ENCODE data around the gene CLDN14. TPM values are rescaled to one million over a fixed set of nuclear protein-coding genes. Genes with fewer than 3 reads are reported as not detected.

The CLDN14 gene
- total RNA-seq, 1 experiment from 2014 or later = not detected

DNA sequence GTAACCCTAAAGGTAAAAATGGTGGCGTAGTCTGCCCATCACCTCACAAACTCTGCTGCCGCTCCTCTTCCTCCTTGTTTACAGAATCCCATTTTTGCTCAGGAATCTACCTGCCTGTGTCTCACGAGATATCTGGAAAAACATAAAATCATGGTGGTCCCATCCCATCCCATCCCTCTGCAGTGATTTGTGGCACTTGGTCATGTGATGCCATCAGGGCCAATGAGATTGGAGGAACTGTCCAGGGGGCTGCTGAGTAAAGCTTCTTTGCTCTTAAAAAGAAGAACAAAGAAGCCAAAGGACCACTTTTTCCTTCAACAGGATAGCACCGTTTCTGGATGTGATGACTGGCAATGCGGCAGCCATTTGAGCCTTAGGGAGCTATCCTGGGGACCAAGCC is 33.0 kb upstream of the CLDN14 start:
- in situ Hi-C loops (cut with HindIII; ENCODE audit: low pct_unique_long_range_greater_than_20kb, low sequenced_read_pairs) (no loop called here), intact Hi-C loops (cut with micrococcal nuclease; ENCODE audit: unreplicated experiment) (no loop called here)
- no peak overlapping the region for H3K27ac ChIP-seq (ENCODE audit: low read length)
- no TSS peak for BruUV-seq (replicated peaks)
- no peaks in the 10 kb centered on the region for H3K4me1 ChIP-seq (ENCODE audit: control insufficient read depth, insufficient read depth, low read length)
- no peaks in the 10 kb centered on the region for H3K27me3 ChIP-seq (ENCODE audit: control insufficient read depth, insufficient read depth, low read length)
- no peak for ATAC-seq
- ChIA-PET CTCF (no interaction called here), POLR2A (no interaction called here)
- H3K9me3 ChIP-seq (ENCODE audit: control insufficient read depth, insufficient read depth, low read depth, low read length) = no peaks in the 10 kb centered on the region
- TF ChIP-seq, protein P1, sequence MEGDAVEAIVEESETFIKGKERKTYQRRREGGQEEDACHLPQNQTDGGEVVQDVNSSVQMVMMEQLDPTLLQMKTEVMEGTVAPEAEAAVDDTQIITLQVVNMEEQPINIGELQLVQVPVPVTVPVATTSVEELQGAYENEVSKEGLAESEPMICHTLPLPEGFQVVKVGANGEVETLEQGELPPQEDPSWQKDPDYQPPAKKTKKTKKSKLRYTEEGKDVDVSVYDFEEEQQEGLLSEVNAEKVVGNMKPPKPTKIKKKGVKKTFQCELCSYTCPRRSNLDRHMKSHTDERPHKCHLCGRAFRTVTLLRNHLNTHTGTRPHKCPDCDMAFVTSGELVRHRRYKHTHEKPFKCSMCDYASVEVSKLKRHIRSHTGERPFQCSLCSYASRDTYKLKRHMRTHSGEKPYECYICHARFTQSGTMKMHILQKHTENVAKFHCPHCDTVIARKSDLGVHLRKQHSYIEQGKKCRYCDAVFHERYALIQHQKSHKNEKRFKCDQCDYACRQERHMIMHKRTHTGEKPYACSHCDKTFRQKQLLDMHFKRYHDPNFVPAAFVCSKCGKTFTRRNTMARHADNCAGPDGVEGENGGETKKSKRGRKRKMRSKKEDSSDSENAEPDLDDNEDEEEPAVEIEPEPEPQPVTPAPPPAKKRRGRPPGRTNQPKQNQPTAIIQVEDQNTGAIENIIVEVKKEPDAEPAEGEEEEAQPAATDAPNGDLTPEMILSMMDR (IDR thresholded peaks at IDR 0.05) = no peak
- TF ChIP-seq TCF7L2 (IDR thresholded peaks at IDR 0.05; ENCODE audit: low read depth, low read length) = no peak
- no peak for TF ChIP-seq POLR2AphosphoS5 (IDR thresholded peaks at IDR 0.05; ENCODE audit: low read depth, low read length)
- TF ChIP-seq, protein P2, sequence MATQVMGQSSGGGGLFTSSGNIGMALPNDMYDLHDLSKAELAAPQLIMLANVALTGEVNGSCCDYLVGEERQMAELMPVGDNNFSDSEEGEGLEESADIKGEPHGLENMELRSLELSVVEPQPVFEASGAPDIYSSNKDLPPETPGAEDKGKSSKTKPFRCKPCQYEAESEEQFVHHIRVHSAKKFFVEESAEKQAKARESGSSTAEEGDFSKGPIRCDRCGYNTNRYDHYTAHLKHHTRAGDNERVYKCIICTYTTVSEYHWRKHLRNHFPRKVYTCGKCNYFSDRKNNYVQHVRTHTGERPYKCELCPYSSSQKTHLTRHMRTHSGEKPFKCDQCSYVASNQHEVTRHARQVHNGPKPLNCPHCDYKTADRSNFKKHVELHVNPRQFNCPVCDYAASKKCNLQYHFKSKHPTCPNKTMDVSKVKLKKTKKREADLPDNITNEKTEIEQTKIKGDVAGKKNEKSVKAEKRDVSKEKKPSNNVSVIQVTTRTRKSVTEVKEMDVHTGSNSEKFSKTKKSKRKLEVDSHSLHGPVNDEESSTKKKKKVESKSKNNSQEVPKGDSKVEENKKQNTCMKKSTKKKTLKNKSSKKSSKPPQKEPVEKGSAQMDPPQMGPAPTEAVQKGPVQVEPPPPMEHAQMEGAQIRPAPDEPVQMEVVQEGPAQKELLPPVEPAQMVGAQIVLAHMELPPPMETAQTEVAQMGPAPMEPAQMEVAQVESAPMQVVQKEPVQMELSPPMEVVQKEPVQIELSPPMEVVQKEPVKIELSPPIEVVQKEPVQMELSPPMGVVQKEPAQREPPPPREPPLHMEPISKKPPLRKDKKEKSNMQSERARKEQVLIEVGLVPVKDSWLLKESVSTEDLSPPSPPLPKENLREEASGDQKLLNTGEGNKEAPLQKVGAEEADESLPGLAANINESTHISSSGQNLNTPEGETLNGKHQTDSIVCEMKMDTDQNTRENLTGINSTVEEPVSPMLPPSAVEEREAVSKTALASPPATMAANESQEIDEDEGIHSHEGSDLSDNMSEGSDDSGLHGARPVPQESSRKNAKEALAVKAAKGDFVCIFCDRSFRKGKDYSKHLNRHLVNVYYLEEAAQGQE (IDR thresholded peaks at IDR 0.05; ENCODE audit: insufficient read depth in 1 of 2, low read depth in 2 of 2, low read length in 1 of 2) = no peak
- TF ChIP-seq SIN3A (IDR thresholded peaks at IDR 0.05; ENCODE audit: borderline replicate concordance, insufficient read depth, low read depth, low read length) = no peak
- no peak for DNase-seq (ENCODE audit: low read depth, low spot score)
- H3K4me3 ChIP-seq (ENCODE audit: low read depth in 2 of 2, low read length in 2 of 2) = no peak overlapping the region
- no peaks in the 10 kb centered on the region for H3K36me3 ChIP-seq (ENCODE audit: control insufficient read depth, insufficient read depth, low read length)

DNA sequence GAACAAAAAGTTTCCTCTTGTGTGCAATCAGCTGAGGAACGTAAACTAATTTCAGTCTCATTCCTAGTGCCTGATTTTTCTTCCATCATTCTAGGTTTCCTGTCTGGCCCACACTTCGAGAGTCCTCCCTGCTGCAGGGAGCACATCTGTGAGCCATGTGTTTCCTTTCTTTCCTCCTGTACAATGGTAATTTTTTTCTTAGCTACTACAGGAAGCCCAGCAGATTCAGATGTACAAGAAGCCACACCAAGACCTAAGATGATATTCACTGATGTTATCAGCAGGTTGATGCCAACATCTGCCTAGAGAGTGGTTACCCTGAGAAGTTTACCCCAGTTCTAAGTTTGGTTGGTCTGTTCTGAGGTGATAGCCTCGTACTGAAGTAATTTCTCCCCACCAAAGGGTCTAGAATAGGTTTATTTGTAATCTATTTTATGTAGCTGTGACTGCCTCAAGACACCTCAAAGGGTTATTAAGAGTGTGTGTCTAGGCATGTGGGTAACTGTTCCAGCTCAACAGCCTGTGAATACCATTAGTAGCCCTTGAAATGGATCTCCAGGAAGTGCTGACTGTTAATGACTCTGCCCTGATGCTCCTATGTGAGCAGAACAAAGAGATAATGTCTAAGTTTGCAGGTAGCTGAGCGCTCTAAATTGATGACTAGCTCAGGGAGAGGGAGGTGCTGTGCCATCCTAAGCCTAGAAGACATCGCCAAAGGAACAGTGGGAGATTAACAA is 31.7 kb upstream of the CLDN14 start:
- no peaks in the 10 kb centered on the region for H3K27me3 ChIP-seq (ENCODE audit: control insufficient read depth, insufficient read depth, low read length)
- POLR2A ChIA-PET = no interaction called here
- H3K27ac ChIP-seq (ENCODE audit: low read length) = no peak overlapping the region
- DNase-seq (ENCODE audit: low read depth, low spot score) (no peak), ATAC-seq (no peak)
- intact Hi-C loops (cut with micrococcal nuclease; ENCODE audit: unreplicated experiment) (no loop called here), in situ Hi-C loops (cut with HindIII; ENCODE audit: low pct_unique_long_range_greater_than_20kb, low sequenced_read_pairs) (no loop called here)
- H3K36me3 ChIP-seq (ENCODE audit: control insufficient read depth, insufficient read depth, low read length) = no peaks in the 10 kb centered on the region
- no peaks in the 10 kb centered on the region for H3K9me3 ChIP-seq (ENCODE audit: control insufficient read depth, insufficient read depth, low read depth, low read length)
- no TSS peak for BruUV-seq (replicated peaks)
- CTCF ChIA-PET = no interaction called here
- H3K4me3 ChIP-seq (ENCODE audit: low read depth in 2 of 2, low read length in 2 of 2) = no peak overlapping the region
- H3K4me1 ChIP-seq (ENCODE audit: control insufficient read depth, insufficient read depth, low read length) = no peaks in the 10 kb centered on the region
- TF ChIP-seq, protein P1 (IDR thresholded peaks at IDR 0.05) = no peak
- TF ChIP-seq TCF7L2 (IDR thresholded peaks at IDR 0.05; ENCODE audit: low read depth, low read length) (no peak), SIN3A (IDR thresholded peaks at IDR 0.05; ENCODE audit: borderline replicate concordance, insufficient read depth, low read depth, low read length) (no peak), POLR2AphosphoS5 (IDR thresholded peaks at IDR 0.05; ENCODE audit: low read depth, low read length) (no peak)
- TF ChIP-seq, protein P2 (IDR thresholded peaks at IDR 0.05; ENCODE audit: insufficient read depth in 1 of 2, low read depth in 2 of 2, low read length in 1 of 2) = no peak
